Right ventricle myocardium superior (tissue), 1 donor: ENCODE data around the gene TBC1D8. TPM values are rescaled to one million over a fixed set of nuclear protein-coding genes. Genes with fewer than 3 reads are reported as not detected.

Source experiments
- ATAC-seq: fragments of 200-7000 bp; cut with Tn5 transposase; one replicate; pipeline ENCODE4 v1.9.1; 2020; ENCODE audit warnings: mild to moderate bottlenecking; ENCODE audit not compliant: poor library complexity
- DNase-seq: peaks from one replicate; pipeline ENCODE4 v3.0.0-alpha.2; 2020
- intact Hi-C: fragments of 100-400 bp; cut with DNase I; formaldehyde crosslinking; loops from one replicate; pipeline ENCODE4 v1.11.2; 2022
- total RNA-seq: library from RNA; stranded (reverse); fragmentation: NEBNext Ultra II Directional; extraction: Animal tissue kit (Norgen Biotek cat#: 25700); gene quantifications from one replicate; pipeline ENCODE4 v1.2.1, GENCODE V29; 2021
- donor health status: DM: no; HTN: yes; CAD: no; lungs with severe emphysema.

TBC1D8 gene
- total RNA-seq, 1 donor from 2014 or later: 51.4 TPM

DNA sequence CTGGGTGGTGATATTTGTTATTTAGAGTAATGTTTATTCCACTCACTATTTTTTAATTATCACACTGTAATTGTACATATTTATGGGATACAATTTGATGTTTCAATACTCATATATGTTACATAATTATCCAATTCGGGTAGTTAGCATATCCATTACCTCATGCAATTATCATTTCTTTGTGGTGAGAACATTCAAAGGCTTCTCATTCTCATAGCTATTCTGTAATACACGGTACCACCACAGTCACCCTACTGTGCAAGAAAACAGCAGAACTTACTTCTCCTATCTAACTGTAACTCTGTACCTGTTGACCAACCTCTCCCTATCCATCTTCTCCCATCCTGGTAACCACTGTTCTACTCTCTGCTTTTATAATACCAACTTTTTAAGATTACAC, 4.6 kb downstream of the TBC1D8 start:
- ATAC-seq: no peak
- intact Hi-C loops: loop anchor here (5.0 kb wide), 1 partner anchor 34 kb away; no protein-coding TSS in a partner anchor
- DNase-seq: no peak

DNA sequence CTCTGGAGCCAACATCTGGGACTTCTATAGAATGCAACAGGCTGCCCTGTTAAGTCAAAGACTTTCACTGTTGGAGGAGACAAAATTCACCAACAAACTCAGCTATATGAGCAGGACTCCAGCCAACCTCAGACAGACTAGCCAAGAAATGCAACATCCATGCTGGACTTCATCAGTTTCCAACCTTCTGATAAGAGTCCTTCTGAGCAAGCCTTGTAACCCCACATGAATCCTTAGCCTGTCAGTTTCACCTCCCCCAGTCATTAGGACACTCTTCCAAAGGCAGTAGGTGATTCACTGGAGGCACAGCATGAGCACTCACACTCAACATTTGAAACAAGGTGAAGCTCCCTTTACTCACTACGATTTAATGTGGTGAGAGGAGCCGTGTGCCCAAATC, 5.8 kb downstream of the TBC1D8 start:
- intact Hi-C loops: loop anchor here (5.0 kb wide), 1 partner anchor 33 kb away; no protein-coding TSS in a partner anchor

DNA sequence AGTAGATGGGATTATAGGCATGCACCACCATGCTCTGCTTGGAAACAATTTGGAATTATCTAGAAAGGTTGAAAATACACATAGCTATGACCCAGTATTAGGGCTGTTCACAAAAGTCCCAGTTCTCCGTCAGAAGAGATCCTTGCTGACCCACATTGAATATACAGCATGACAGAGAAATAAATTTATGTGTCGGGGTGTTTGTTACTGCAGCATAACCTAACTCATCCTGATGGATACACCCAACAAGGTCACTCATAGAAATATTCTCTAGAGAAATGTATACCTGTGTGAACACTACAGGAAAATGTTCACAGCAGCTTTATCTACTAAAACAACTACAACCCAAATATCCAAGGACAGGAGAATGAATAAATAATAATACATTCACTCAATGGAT, 9.0 kb downstream of the TBC1D8 start:
- DNase-seq (no peak), ATAC-seq (no peak)
- intact Hi-C loops: no loop called here

More for the DNA sequence above, 5.8 kb downstream of the TBC1D8 start:
- ATAC-seq: no peak
- no peak for DNase-seq

DNA sequence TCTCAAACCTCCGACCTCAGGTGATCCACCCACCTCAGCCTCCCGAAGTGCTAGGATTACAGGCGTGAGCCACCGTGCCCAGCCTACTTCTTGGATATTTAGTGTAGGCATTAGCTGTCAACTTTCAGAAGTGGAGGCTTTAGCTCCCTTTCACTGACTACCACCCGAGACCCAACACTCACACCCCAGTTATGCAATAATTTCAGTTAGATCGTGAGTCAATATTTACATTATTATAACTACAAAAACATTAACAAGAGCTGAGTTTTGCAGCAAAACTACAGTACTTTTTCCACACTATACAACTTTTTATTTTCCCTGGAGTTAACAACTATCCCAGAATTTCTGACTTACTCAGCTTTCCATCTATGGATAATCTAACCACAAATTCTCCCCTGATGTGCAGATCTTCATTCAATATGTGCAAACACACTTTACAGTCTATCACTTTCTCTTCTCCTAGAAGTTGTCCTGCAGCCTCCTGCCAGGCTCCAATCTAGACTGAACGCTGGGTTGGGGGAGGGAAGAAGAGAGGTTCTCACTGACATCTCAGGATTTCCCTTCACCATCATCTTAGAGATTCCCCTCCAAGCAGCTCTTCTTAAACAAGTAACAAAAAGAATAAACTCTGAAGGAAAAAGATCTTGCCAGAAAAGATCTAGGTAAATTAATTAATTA, 10.1 kb downstream of the TBC1D8 start:
- DNase-seq: no peak

DNA sequence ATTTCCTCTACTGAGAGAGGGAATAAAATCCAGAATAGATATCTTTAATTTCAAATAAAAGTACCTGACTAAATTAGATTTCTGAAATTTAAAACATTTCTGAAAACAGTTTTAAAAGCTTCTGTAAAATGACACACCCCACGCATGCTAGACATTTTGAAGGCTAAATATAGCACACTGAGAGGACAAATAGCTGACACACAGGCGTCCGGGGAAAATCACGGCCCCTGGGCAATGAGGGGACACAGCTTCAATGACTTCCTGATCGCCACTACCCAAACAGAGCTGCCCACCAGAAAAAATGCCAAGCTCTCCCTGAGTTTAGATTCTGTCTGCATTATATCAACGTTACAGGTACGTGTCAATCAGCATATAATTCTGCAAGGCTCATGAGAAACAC, 10.9 kb downstream of the TBC1D8 start:
- intact Hi-C loops: no loop called here
- DNase-seq: no peak
- ATAC-seq: peak; percentile 67

More for the DNA sequence above, 10.1 kb downstream of the TBC1D8 start:
- ATAC-seq: no peak
- intact Hi-C loops: no loop called here

DNA sequence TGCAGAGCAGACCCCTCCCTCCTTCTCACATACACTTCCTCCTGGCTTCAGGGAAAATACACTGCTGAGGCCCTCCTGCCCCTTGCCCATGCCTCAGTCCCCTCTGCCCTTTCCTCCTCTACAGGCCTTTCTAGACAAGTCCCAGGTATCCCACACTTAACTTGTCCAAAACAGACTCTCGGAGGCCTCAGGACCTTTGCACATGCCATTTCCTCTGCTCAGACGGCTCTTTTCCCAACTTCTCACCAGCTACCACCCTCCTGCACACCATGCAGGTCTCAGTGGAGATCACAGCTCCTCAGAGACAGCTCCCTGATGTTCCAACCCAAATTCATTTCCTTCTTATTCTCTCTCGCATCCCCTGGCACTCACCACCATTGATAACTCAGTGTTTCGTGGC, 11.7 kb downstream of the TBC1D8 start:
- intact Hi-C loops: no loop called here
- ATAC-seq: no peak
- DNase-seq: no peak

DNA sequence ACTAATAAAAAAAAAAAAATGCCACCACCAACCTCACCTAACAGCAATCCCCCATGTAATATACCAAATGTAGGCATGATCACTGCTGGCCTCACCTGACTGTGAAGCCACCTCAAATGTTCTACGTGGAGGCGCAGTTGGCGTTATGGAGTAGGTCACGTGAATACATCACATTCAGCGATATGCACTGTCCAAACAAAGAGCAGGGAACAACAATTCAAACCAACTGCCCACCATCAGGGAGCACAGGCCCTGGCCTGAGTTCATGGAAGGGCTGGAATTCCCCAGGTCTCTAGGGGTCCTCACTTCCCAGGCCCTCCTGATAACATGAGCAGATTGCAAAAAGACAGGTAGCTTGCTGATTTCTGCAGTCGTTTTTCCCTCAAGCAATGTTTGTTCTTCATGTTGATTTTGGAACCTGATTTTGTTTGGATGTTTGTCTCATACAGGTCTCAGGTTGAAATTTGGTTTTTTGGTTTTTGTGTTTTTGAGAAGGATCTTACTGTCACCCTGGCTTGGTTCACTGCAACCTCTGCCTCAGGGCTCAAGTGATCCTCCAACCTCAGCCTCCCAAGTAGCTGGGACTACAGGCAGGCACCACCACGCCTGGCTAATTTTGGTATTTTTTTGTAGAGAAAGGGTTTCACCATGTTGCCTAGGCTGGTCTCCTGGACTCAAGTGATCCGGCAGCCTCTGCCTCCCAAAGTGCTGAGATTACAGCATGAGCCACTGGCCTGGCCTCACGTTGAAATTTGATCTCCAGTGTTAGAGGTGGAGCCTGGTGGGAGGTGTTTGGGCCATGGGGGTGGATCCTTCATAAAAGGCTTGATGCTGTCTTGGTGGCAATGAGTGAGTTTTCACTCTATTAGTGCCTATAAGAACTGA, 15.5 kb downstream of the TBC1D8 start:
- intact Hi-C loops: no loop called here
- DNase-seq (no peak), ATAC-seq (no peak)

DNA sequence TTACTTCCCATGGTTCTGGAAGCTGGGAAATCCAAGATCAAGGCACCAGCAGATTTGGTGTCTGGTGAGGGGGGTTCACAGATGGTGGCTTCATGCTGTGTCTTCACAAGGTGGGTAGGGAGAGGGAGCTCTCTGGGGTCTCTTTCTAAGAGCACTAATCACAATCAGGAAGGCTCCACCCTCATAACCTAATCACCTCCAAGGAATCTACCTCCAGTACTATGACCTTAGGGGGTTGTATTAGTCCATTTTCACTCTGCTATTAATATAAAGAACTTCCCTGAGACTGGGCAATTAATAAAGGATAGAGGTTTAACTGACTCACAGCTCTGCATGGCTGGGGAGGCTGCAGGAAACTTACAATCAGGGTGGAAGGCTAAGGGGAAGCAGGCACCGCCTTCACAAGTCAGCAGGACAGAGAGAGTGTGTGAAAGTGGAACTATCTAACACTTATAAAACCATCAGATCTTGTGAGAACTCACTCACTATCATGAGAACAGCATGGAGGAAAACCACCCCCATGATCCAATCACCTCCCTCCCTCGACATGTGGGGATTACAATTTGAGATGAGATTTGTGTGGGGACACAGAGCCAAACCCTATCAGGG, 17.6 kb downstream of the TBC1D8 start:
- no peak for ATAC-seq
- intact Hi-C loops: no loop called here
- DNase-seq: no peak

DNA sequence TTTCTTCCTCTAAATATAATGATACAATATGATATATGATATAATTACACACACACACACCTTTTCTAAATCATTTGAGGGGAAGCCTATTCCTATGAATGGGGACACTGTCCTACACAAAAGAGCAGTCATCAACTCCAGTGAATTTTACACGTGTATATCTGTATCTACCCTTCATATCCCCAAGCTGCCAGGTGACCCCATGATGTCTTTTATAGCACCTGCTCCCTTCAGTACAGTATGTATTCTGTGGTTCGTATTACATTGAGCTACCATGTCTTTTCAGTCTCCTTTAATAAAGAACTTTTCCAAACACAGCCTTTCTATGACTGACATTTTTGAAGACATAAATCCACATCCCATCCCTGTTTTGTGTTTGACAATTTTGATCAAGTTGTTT, 19.0 kb downstream of the TBC1D8 start:
- ATAC-seq (no peak), DNase-seq (no peak)
- intact Hi-C loops: no loop called here

DNA sequence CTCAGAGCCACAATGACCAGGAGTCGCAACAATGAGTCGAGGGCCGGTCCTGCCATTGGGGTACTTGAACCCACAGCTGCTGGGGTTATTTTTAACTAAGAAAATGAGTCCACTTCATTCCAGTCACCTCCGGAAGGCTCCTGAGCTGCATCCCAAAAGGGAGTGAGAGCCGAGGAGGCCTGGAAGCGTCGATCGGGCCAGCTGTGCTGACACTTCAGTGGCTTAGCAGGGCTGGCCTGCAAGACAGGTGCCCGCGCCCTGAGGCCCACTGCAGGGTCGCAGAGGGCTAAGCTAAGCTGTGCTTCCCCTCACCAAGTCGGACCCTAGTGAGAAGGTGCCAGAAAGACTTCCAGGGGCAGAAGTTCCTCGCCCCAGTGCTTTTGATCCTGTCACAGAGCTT, 21.1 kb downstream of the TBC1D8 start:
- no peak for DNase-seq
- intact Hi-C loops: no loop called here
- ATAC-seq: no peak

DNA sequence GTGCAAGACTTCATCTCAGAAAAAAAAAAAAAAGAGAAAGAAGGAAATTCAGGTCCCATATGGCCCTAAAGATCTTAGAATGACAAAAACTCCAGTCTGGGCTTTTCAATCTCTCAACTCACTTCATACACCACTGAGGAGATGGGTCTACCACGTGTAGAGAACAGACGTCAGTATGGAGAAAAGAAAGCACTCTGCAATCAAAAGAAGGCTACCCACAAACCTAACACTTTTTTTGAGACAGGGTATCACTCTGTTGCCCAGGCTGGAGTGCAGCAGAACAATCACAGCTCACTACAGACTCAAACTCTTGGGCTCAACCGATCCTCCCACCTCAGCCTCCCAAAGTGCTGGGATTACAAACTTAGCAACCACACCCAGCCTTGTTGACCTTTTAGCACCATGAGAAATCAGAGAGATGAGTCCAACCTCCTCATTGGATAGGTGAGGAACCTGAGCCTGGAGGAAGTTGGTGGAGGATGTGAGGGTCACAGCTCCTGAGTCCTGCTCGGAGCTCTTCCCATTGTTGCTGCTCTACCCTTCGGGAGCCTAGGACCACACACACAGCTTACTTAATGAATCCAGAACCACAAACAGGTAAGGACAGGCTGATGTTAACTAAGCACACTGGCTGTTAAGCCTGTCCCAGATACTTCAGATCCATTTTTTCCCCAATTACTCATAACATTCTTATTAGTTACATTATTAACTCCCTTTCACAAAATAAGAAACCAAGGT, 23.7 kb downstream of the TBC1D8 start:
- DNase-seq: no peak
- intact Hi-C loops: no loop called here
- no peak for ATAC-seq

DNA sequence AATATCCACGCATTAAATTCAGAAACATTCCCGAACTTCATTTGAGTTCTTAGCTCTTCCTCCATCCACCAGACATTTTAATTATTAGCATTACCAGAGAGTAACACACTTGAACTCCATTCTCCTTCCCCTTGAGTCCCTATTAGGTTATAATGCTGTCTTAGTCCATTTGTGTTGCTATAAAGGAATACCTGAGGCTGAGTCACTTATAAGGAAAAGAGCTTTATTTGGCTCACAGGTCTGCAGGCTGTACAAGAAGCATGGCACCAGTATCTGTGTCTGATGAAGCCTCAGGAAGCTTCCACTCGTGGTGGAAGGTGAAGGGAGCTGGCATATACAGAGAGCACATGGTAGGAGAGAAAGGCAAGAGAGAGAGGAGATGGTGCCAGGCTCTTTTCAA, 25.4 kb downstream of the TBC1D8 start:
- no peak for DNase-seq
- intact Hi-C loops: no loop called here
- ATAC-seq: no peak

DNA sequence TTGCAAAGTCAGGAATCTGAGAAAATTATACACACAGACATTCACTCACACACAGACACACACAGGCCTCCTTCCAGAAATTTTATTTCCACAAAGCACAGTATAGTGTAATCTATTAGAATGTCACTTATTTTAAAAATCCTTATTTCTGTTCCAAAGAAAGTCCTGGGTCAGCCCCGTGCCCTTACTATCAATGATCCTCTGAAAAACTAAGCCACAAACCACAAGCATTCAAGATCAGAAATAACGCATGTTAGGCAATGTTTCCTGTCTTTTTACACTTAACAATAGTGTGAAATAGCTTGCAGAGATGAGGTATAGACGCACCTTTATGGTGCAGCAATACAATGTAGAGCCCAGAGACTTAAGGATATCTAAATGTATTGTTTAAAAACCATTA, 25.8 kb downstream of the TBC1D8 start:
- ATAC-seq (no peak), DNase-seq (no peak)
- intact Hi-C loops: no loop called here

DNA sequence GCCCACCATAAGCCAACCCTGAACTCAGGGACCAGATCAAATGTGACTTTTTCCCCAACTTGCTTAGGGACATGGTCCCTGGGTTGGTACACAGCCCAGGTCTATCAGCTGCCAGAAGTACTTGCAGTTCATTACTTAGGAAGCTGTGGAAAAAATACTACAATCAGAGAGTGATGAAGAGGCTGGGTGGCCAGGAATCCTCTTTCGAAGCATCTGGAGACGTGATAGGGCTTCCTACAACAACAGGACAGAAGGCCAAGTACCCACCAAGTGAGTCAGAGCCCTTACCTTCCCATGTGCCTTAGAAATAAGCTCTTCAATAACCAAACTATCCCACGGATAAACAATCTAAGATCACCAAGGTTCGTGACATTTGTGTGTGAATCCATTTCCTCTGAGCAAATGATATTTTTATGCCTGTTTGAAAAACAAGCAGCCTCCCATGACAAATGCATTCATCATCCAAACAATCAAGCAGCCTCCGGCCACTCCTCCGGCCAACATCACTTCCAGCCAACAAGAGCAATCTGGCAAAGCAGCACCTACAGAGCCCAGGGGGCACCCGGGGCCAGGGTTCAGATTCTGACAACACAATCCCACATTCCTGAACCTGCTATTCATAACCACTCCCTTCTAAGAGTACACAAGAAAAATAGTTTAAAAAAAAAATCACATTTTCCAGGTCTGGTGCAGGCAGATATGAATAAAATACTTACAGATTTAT, 26.4 kb downstream of the TBC1D8 start:
- ATAC-seq (peak; percentile 55), DNase-seq (peak; percentile 78)
- intact Hi-C loops: no loop called here

DNA sequence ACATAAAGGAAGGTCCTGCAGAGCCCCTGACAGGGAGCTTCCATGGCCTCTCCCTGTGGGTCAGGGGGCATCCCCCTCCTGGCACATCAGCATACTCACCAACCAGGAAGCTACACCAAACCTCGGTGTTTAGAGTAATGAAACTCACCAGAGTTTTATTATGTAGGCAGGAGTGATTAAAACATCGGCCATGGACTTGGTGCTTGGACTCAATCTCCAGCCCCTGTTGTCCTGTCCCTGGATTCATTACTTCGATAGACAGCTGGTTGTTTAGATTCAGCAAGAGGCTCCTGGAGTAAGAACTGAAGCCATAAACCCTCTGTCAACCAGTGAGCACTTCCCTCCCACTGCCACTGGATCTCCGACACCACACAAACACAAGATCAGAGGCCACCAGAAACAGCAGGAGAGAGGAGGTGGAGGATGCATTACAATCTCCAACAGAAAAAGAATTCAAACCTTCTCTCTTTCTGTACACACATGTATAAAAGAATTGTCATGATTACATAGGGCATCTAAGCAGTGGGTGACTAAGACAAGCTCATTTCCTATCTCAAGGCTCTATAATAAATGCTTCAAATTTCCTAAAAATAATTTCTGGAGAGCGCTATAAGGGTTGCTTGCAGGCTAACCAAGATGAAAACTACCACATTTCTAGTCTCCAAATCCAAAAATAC, 27.2 kb downstream of the TBC1D8 start:
- DNase-seq: no peak
- no peak for ATAC-seq
- intact Hi-C loops: no loop called here

DNA sequence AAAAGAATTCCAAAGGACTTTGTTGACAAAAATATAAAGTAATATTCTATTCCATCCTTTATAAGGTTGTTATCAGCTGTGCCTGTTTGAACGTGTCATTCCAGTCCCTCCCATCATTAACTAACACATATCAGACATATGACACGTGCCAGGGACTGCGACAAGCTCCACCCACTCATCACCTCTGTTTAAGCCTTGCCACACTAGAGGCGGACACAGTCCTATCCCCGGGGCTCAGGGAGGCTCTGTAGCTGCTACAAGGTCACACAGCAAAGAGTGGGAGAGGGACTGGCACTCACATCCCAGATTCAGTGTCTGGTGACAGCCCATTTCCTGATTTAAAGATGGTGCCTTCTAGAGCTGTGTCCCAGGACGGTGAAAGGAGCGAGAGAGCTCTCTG, 30.0 kb downstream of the TBC1D8 start:
- DNase-seq (no peak), ATAC-seq (no peak)
- intact Hi-C loops: no loop called here

DNA sequence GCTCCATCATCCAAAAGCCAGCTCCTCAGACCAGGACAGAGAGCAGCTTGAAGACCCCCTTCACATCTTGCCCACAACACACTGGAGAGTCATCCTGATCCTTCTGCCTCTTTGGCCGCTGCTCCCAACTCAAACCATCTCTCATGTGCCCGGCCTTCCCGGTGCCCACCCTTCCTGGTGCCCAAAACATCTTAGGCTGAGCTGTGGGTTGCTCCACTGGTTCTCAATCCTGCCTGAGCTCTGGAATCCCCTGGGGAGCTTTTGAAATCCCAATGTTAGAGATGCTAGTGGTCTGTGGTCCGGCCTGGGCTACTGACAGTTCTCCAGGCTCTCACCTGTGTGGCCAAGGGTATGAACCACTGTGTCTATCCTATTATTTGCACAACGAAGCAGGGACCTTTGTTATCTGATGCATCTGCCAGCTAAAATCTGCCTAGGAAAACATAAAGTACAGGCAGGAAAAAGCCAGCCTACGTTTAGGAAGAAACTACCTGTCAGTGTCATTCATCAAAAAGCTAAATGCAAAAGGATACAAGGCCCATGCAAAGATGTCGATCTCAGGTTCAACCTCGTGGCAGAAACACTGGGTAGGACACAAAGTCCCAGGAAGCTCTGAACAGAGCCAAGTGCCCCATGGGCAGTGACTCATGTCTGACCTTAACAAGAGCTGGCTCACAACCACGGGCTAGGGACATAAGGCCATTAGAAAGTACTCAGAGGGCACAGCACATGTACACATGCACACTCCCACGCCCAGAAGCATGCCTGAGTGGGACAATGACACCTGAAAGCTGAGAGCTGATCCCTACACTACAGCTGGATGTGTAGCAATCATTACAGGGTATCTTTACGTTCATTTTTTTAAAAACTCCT, 30.8 kb downstream of the TBC1D8 start:
- ATAC-seq (peak; percentile 88), DNase-seq (peak; percentile 80)
- intact Hi-C loops: no loop called here
